ENCODE data around the gene CRADD. TPM values are rescaled to one million over a fixed set of nuclear protein-coding genes. Genes with fewer than 3 reads are reported as not detected.

The CRADD gene
- total RNA-seq, 2 experiments from 2014 or later = 5.8 to 9.2 TPM

GRCh38 chr12:93902192-93902591, 225.0 kb downstream of the CRADD start:
- no peaks in the 10 kb centered on the region for H3K36me3 ChIP-seq (ENCODE audit: insufficient read depth, low read length)
- H3K4me1 ChIP-seq (ENCODE audit: insufficient read depth, low read length) = peaks cover 11% of the 10 kb centered on the region
- H3K9me3 Mint-ChIP-seq = peaks cover 3% of the 10 kb centered on the region
- H3K36me3 Mint-ChIP-seq (ENCODE audit: low read depth) = no peaks in the 10 kb centered on the region
- intact Hi-C loops (cut with DNase I, micrococcal nuclease) = no loop called here
- H3K27ac ChIP-seq (ENCODE audit: low read depth in 1 of 2, low read length in 2 of 2) = no peak overlapping the region
- no peaks in the 10 kb centered on the region for H3K27me3 ChIP-seq (ENCODE audit: control insufficient read depth in 1 of 2, insufficient read depth in 2 of 2, low read length in 2 of 2)
- H3K27me3 Mint-ChIP-seq = no peaks in the 10 kb centered on the region
- no peak overlapping the region for H3K4me3 ChIP-seq (ENCODE audit: low read length)
- no peak for TF ChIP-seq CTCF (IDR thresholded peaks at IDR 0.05)
- ChIA-PET POLR2A (no interaction called here), CTCF (no interaction called here)
- ATAC-seq (ENCODE audit: poor library complexity) (no peak), DNase-seq (no peak)
- peaks cover 3 to 7% of the 10 kb centered on the region in 2 experiments for H3K9me3 ChIP-seq (ENCODE audit: control insufficient read depth in 1 of 2, insufficient read depth in 1 of 2, low read length in 2 of 2)
- no peak overlapping the region for H3K27ac Mint-ChIP-seq
- no peak overlapping the region for H3K4me3 Mint-ChIP-seq
- peaks cover 16% of the 10 kb centered on the region for H3K4me1 Mint-ChIP-seq (ENCODE audit: low read depth)

- ChIA-PET POLR2A (no interaction called here), CTCF (no interaction called here)
- Histone ChIP-seq H3K9me3 (ENCODE audit: control insufficient read depth in 1 of 2, insufficient read depth in 1 of 2, low read length in 2 of 2) (peaks cover 3 to 7% of the 10 kb centered on the region in 2 experiments), H3K27ac (ENCODE audit: low read depth in 1 of 2, low read length in 2 of 2) (no peak overlapping the region), H3K4me1 (ENCODE audit: insufficient read depth, low read length) (peaks cover 11% of the 10 kb centered on the region), H3K4me3 (ENCODE audit: low read length) (no peak overlapping the region), H3K36me3 (ENCODE audit: insufficient read depth, low read length) (no peaks in the 10 kb centered on the region), H3K27me3 (ENCODE audit: control insufficient read depth in 1 of 2, insufficient read depth in 2 of 2, low read length in 2 of 2) (no peaks in the 10 kb centered on the region)
- DNase-seq = no peak
- intact Hi-C loops (cut with DNase I, micrococcal nuclease) = no loop called here
- TF ChIP-seq CTCF (IDR thresholded peaks at IDR 0.05) = no peak
- Mint-ChIP-seq H3K36me3 (ENCODE audit: low read depth) (no peaks in the 10 kb centered on the region), H3K27ac (no peak overlapping the region), H3K27me3 (no peaks in the 10 kb centered on the region), H3K4me1 (ENCODE audit: low read depth) (peaks cover 16% of the 10 kb centered on the region), H3K4me3 (no peak overlapping the region), H3K9me3 (peaks cover 3% of the 10 kb centered on the region)
- ATAC-seq (ENCODE audit: poor library complexity) = no peak
These were observed 225.8 kb downstream of the CRADD start for GRCh38 chr12:93902736-93903562.

- Mint-ChIP-seq H3K4me1 (ENCODE audit: low read depth) (peaks cover 7% of the 10 kb centered on the region), H3K27ac (no peak overlapping the region), H3K4me3 (no peak overlapping the region), H3K27me3 (no peaks in the 10 kb centered on the region), H3K36me3 (ENCODE audit: low read depth) (no peaks in the 10 kb centered on the region), H3K9me3 (peaks cover 3% of the 10 kb centered on the region)
- CTCF ChIA-PET = no interaction called here
- no peak for DNase-seq
- H3K36me3 ChIP-seq (ENCODE audit: insufficient read depth, low read length) = no peaks in the 10 kb centered on the region
- no peaks in the 10 kb centered on the region for H3K27me3 ChIP-seq (ENCODE audit: control insufficient read depth in 1 of 2, insufficient read depth in 2 of 2, low read length in 2 of 2)
- no peak overlapping the region for H3K27ac ChIP-seq (ENCODE audit: low read depth in 1 of 2, low read length in 2 of 2)
- no peak overlapping the region for H3K4me3 ChIP-seq (ENCODE audit: low read length)
- POLR2A ChIA-PET = no interaction called here
- peaks cover 5% of the 10 kb centered on the region for H3K4me1 ChIP-seq (ENCODE audit: insufficient read depth, low read length)
- H3K9me3 ChIP-seq (ENCODE audit: control insufficient read depth in 1 of 2, insufficient read depth in 1 of 2, low read length in 2 of 2) = peaks cover 0 to 7% of the 10 kb centered on the region in 2 experiments
- intact Hi-C loops (cut with DNase I, micrococcal nuclease) = no loop called here
- no peak for ATAC-seq (ENCODE audit: poor library complexity)
- no peak for TF ChIP-seq CTCF (IDR thresholded peaks at IDR 0.05)
These were observed 226.9 kb downstream of the CRADD start for GRCh38 chr12:93904124-93904523.

Data from CD4-positive, alpha-beta T cell (primary cell).